Epithelial cell of esophagus (primary cell): ENCODE results near the gene RBP2.

Source experiments
- DNase-seq: peaks from one replicate; pipeline ENCODE4 v3.0.0; 2010; ENCODE audit warnings: low read depth
- H3K4me3 ChIP-seq: 2 replicates; pipeline ENCODE4 v1.5.1; 2011; ENCODE audit warnings: mild to moderate bottlenecking, low read length, control low read depth
- CTCF ChIP-seq: IDR thresholded peaks from 2 replicates; pipeline ENCODE4 v1.5.1; 2011; ENCODE audit warnings: low read depth, mild to moderate bottlenecking, low read length, control low read depth, inconsistent platforms; ENCODE audit not compliant: insufficient read depth; ENCODE audit errors: missing control alignments

Gene RBP2

GRCh38 chr3:139519998-139520737, 43.9 kb upstream of the RBP2 start:
- peak; percentile 51 for TF ChIP-seq CTCF
- DNase-seq = peak; percentile 55
- H3K4me3 ChIP-seq = no peak overlapping the region

- no peak for DNase-seq
- no peak for TF ChIP-seq CTCF
- no peak overlapping the region for H3K4me3 ChIP-seq
Measured at GRCh38 chr3:139518926-139519842, 42.9 kb upstream of the RBP2 start.

- no peak for TF ChIP-seq CTCF
Measured at GRCh38 chr3:139518306-139518705, 42.0 kb upstream of the RBP2 start.

GRCh38 chr3:139517321-139518065, 41.2 kb upstream of the RBP2 start:
- no peak overlapping the region for H3K4me3 ChIP-seq
- DNase-seq = no peak
- no peak for TF ChIP-seq CTCF

More at GRCh38 chr3:139518306-139518705, 42.0 kb upstream of the RBP2 start:
- H3K4me3 ChIP-seq = no peak overlapping the region
- DNase-seq = no peak

GRCh38 chr3:139514741-139515140, 38.4 kb upstream of the RBP2 start:
- no peak for DNase-seq
- no peak overlapping the region for H3K4me3 ChIP-seq
- no peak for TF ChIP-seq CTCF

- no peak for TF ChIP-seq CTCF
- no peak for DNase-seq
- no peak overlapping the region for H3K4me3 ChIP-seq
Measured at GRCh38 chr3:139509631-139510030, 33.3 kb upstream of the RBP2 start.
